HepG2 (cell line): ENCODE results near the gene TARS3. TPM values are rescaled to one million over a fixed set of nuclear protein-coding genes. Genes with fewer than 3 reads are reported as not detected.

Source experiments
- ATAC-seq: fragments of 200-7000 bp; cut with Tn5 transposase; 3 replicates; pipeline ENCODE4 v1.9.1; 2020; ENCODE audit warnings: mild to moderate bottlenecking, moderate library complexity
- BruUV-seq: library from RNA; stranded (reverse); fragments of 400-500 nt; replicated peaks from 2 replicates; lab custom pipeline; 2021; lab: Mats Ljungman, UMichigan
- CTCF ChIA-PET: fragments of 300-600 bp; formaldehyde crosslinking; extraction: SDS; loops from one replicate; lab custom pipeline; 2021; ENCODE audit warnings: low total read pairs, inconsistent platforms, low intra/inter-chr PET ratio; lab: Yijun Ruan, JAX
- POLR2A ChIA-PET: fragments of 350-600 bp; sonication (Branson Sonifier 250); formaldehyde crosslinking; loops from one replicate; lab custom pipeline; 2020; ENCODE audit warnings: antibody characterized with exemption, inconsistent platforms; lab: Yijun Ruan, JAX
- DNase-seq: peaks from one replicate; pipeline ENCODE4 v3.0.0-alpha.2; 2015; ENCODE audit warnings: low spot score
- FAIRE-seq: peaks from 3 replicates; lab custom pipeline; 2011; peaks lifted over from hg19 to GRCh38; lab: Jason Lieb, UNC
- H2AFZ ChIP-seq: one replicate; pipeline ENCODE4 v1.6.1; 2011; ENCODE audit warnings: low read length, inconsistent platforms
- H3K27ac ChIP-seq: fragments of 300-600 bp; 3 replicates; pipeline ENCODE4 v1.8.0; 2011; ENCODE audit warnings: mixed run types, mild to moderate bottlenecking, mixed read lengths, low read length, inconsistent platforms; ENCODE audit not compliant: insufficient read depth; ENCODE audit errors: extremely low read length
- H3K27me3 ChIP-seq, 2 experiments: fragments of 200-600 bp in 1 of 2; 2 replicates in 1 of 2; 3 replicates in 1 of 2; pipeline versions ENCODE4 v1.6.0 to v1.8.0; 2011; ENCODE audit warnings: low read length in 2 of 2, mild to moderate bottlenecking in 2 of 2, moderate library complexity in 2 of 2, inconsistent platforms in 1 of 2; ENCODE audit not compliant: insufficient read depth in 2 of 2, control insufficient read depth in 1 of 2
- H3K36me3 ChIP-seq, 2 experiments: fragments of 200-600 bp in 1 of 2; replicated peaks in 1 of 2; 2 replicates in 1 of 2; 3 replicates in 1 of 2; pipeline versions ENCODE4 v1.5.1 to v1.8.0; 2011; ENCODE audit warnings: low read length in 2 of 2, inconsistent platforms in 1 of 2; ENCODE audit not compliant: insufficient read depth in 2 of 2, control insufficient read depth in 1 of 2
- H3K4me1 ChIP-seq: 2 replicates; pipeline ENCODE4 v1.5.1; 2012; ENCODE audit warnings: low read length, inconsistent platforms; ENCODE audit not compliant: insufficient read depth
- H3K4me2 ChIP-seq: 2 replicates; pipeline ENCODE4 v1.6.0; 2011; ENCODE audit warnings: low read depth, low read length, inconsistent platforms
- H3K4me3 ChIP-seq, 3 experiments: fragments of 200-600 bp in 1 of 3; sonication (generic), shearing (Covaris generic) in 1 of 3; replicated peaks in 1 of 3; 2 replicates each; pipeline ENCODE4 v1.5.1; 2011 to 2016; ENCODE audit warnings: low read length in 3 of 3, inconsistent platforms in 2 of 3, low read depth in 2 of 3, mild to moderate bottlenecking in 2 of 3, control low read depth in 1 of 3, mixed read lengths in 1 of 3; ENCODE audit not compliant: insufficient read depth in 1 of 3
- H3K79me2 ChIP-seq: one replicate; pipeline ENCODE4 v1.6.1; 2011; ENCODE audit warnings: low read length, inconsistent platforms; ENCODE audit not compliant: insufficient read depth
- H3K9ac ChIP-seq: 2 replicates; pipeline ENCODE4 v1.6.0; 2011; ENCODE audit warnings: mild to moderate bottlenecking, low read depth, low read length, inconsistent platforms; ENCODE audit not compliant: insufficient read depth
- H3K9me3 ChIP-seq: 2 replicates; pipeline ENCODE4 v1.5.1; 2012; ENCODE audit warnings: mild to moderate bottlenecking, low read length
- H4K20me1 ChIP-seq: 2 replicates; pipeline ENCODE4 v1.6.0; 2011; ENCODE audit warnings: inconsistent platforms, mild to moderate bottlenecking, low read length, moderate library complexity; ENCODE audit not compliant: insufficient read depth
- ETV6 ChIP-seq: sonication (generic); formaldehyde crosslinking; conservative IDR thresholded peaks from 2 replicates; pipeline ENCODE4 v1.4.0; 2020; ENCODE audit warnings: missing genetic modification reagents
- HMG20B ChIP-seq: conservative IDR thresholded peaks from 2 replicates; pipeline ENCODE4 v1.6.1; 2016; ENCODE audit warnings: missing genetic modification reagents, missing compliant biosample characterization
- HOXA3 ChIP-seq: sonication (generic); formaldehyde crosslinking; IDR thresholded peaks from 2 replicates; pipeline ENCODE4 v1.5.0; 2020; ENCODE audit warnings: missing genetic modification reagents
- KMT2B ChIP-seq: IDR thresholded peaks from 2 replicates; pipeline ENCODE4 v1.6.1; 2016; ENCODE audit warnings: missing genetic modification reagents, missing compliant biosample characterization
- MED1 ChIP-seq: sonication (generic); formaldehyde crosslinking; IDR thresholded peaks from 2 replicates; pipeline ENCODE4 v1.4.0; 2020; ENCODE audit warnings: missing genetic modification reagents
- NR2C2 ChIP-seq: sonication (generic); formaldehyde crosslinking; IDR thresholded peaks from 2 replicates; pipeline ENCODE4 v1.4.0; 2020; ENCODE audit warnings: missing genetic modification reagents, mild to moderate bottlenecking, moderate library complexity, borderline replicate concordance
- SIN3A ChIP-seq: IDR thresholded peaks from 2 replicates; pipeline ENCODE4 v1.6.1; 2011; ENCODE audit warnings: low read depth, mild to moderate bottlenecking, control low read depth, low read length, borderline replicate concordance
- ZMYM2 ChIP-seq: sonication (generic); formaldehyde crosslinking; IDR thresholded peaks from 2 replicates; pipeline ENCODE4 v1.8.0; 2022; ENCODE audit warnings: mild to moderate bottlenecking, missing genetic modification reagents
- ZMYM4 ChIP-seq: sonication (generic); formaldehyde crosslinking; IDR thresholded peaks from 2 replicates; pipeline ENCODE4 v1.8.1; 2023; ENCODE audit warnings: mild to moderate bottlenecking, missing genetic modification reagents
- ZNF362 ChIP-seq: sonication (generic); formaldehyde crosslinking; IDR thresholded peaks from 2 replicates; pipeline ENCODE4 v1.4.0; 2020; ENCODE audit warnings: missing genetic modification reagents, mild to moderate bottlenecking, borderline replicate concordance
- ZNF597 ChIP-seq: sonication (generic); formaldehyde crosslinking; IDR thresholded peaks from 2 replicates; pipeline ENCODE4 v1.5.0; 2020; ENCODE audit warnings: missing genetic modification reagents
- ZNF883 ChIP-seq: sonication (generic); formaldehyde crosslinking; IDR thresholded peaks from 2 replicates; pipeline ENCODE4 v1.5.1; 2020; ENCODE audit warnings: mild to moderate bottlenecking, missing genetic modification reagents; ENCODE audit errors: not compliant biosample characterization
- WGBS: methylation state at CpG from one replicate; pipeline ENCODE4 v1.1.6; 2017; ENCODE audit warnings: low lambda C conversion rate; 5-methylcytosine and 5-hydroxymethylcytosine counted together
- in situ Hi-C: cut with HindIII; loops from 2 replicates; pipeline ENCODE4 v1.10.0; 2017; ENCODE audit warnings: low pct_unique_long_range_greater_than_20kb; ENCODE audit not compliant: extremely low pct_ligation_motif_present
- intact Hi-C: fragments of 100-400 bp; cut with micrococcal nuclease; formaldehyde crosslinking; loops from one replicate; pipeline ENCODE4 v1.10.0; 2022; ENCODE audit not compliant: unreplicated experiment
- polyA plus RNA-seq, 8 experiments: library from polyadenylated mRNA; depleted of rRNA in 3 of 8; stranded (reverse) in 7 of 8; unstranded in 1 of 8; fragments of >200 nt; fragmentation: Illumina TruSeq in 4 of 8; extraction: Trizol in 4 of 8; gene quantifications; 2 replicates each; pipeline versions ENCODE4 v1.2.1 to v1.2.3, GENCODE V29; 2011 to 2016; ENCODE audit warnings: low read depth in 4 of 8, missing spikeins in 1 of 8, mixed read lengths in 1 of 8; ENCODE audit not compliant: insufficient read depth in 1 of 8
- total RNA-seq, 5 experiments: library from RNA; depleted of rRNA; stranded (reverse); fragments of >200 nt; fragmentation: Illumina TruSeq; extraction: Trizol; gene quantifications; 2 replicates each; pipeline ENCODE4 v1.2.3, GENCODE V29; 2016; ENCODE audit warnings: low read depth in 1 of 5
- TF ChIP-seq, protein P1 (sequence below), 2 experiments: sonication (generic) in 1 of 2; formaldehyde crosslinking in 1 of 2; IDR thresholded peaks; 2 replicates each; pipeline versions ENCODE4 v1.4.0 to v1.6.1; 2018 to 2020; ENCODE audit warnings: missing genetic modification reagents in 2 of 2, borderline replicate concordance in 1 of 2, low read depth in 1 of 2, mild to moderate bottlenecking in 1 of 2, missing biosample characterization in 1 of 2

TARS3 gene
- total and polyA plus RNA-seq, 2 of the 13 experiments (the other 11 are each of a cell fraction or from before 2014, with no cell fraction given) = 4.1 to 11.7 TPM

- TF ChIP-seq, protein P1, sequence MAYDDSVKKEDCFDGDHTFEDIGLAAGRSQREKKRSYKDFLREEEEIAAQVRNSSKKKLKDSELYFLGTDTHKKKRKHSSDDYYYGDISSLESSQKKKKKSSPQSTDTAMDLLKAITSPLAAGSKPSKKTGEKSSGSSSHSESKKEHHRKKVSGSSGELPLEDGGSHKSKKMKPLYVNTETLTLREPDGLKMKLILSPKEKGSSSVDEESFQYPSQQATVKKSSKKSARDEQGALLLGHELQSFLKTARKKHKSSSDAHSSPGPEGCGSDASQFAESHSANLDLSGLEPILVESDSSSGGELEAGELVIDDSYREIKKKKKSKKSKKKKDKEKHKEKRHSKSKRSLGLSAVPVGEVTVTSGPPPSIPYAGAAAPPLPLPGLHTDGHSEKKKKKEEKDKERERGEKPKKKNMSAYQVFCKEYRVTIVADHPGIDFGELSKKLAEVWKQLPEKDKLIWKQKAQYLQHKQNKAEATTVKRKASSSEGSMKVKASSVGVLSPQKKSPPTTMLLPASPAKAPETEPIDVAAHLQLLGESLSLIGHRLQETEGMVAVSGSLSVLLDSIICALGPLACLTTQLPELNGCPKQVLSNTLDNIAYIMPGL (CRISPR knock-in tag; IDR thresholded peaks at IDR 0.05; ENCODE audit: borderline replicate concordance in 1 of 2, low read depth in 1 of 2) = peak in 1 of 2 experiments; percentile 34; a peak in 1 of 4 replicates
- TF ChIP-seq ZNF362 = peak; percentile 96
- TF ChIP-seq, all 625 proteins: peak for 15
Observed at GRCh38 chr15:101641129-101641764, 83.0 kb downstream of the TARS3 start (continued).

- ChIA-PET POLR2A (no interaction called here), CTCF (interaction anchor here (2.1 kb wide), 1 partner anchor 351 kb away, joined by 9 read pairs; no protein-coding TSS in a partner anchor)
- no peak for ATAC-seq
- Histone ChIP-seq H3K27ac (no peak overlapping the region), H3K9ac (no peak overlapping the region), H2AFZ (no peak overlapping the region), H3K36me3 (peaks cover 4 to 32% of the 10 kb centered on the region in 2 experiments), H3K79me2 (no peaks in the 10 kb centered on the region), H3K4me3 (no peak overlapping the region), H3K4me2 (no peak overlapping the region), H4K20me1 (no peaks in the 10 kb centered on the region), H3K9me3 (no peaks in the 10 kb centered on the region), H3K27me3 (no peaks in the 10 kb centered on the region), H3K4me1 (peaks cover 36% of the 10 kb centered on the region)
- intact Hi-C loops = loop anchor here (2.0 to 5.0 kb wide), 3 partner anchors 99 to 142 kb away; no protein-coding TSS in a partner anchor
- BruUV-seq = no TSS peak
- FAIRE-seq = no peak
- in situ Hi-C loops = loop anchor here (5.0 to 10.0 kb wide), 2 partner anchors 97 to 205 kb away; no protein-coding TSS in a partner anchor
- DNase-seq = no peak
- 83% methylated on average over 4 of the region's 4 CpGs for WGBS
- TF ChIP-seq ZNF597 = no peak
- TF ChIP-seq HOXA3 = no peak
- TF ChIP-seq MED1 (CRISPR knock-in tag) = no peak
- no peak for TF ChIP-seq NR2C2
- TF ChIP-seq ZNF883 = no peak
- no peak for TF ChIP-seq HMG20B (CRISPR knock-in tag)
- no peak for TF ChIP-seq ZMYM4 (CRISPR knock-in tag)
- TF ChIP-seq SIN3A = no peak
- no peak for TF ChIP-seq KMT2B (CRISPR knock-in tag)
- no peak for TF ChIP-seq ETV6 (CRISPR knock-in tag)
- TF ChIP-seq ZMYM2 = no peak
Observed at GRCh38 chr15:101639667-101640066, 84.6 kb downstream of the TARS3 start.
